Globus pallidus (tissue), 1 donor: ENCODE measurements around the gene PLEKHG2.

Experiments
- DNase-seq: peaks from one replicate; pipeline ENCODE4 v3.0.0-alpha.2; 2015; ENCODE audit warnings: low spot score

PLEKHG2 gene

GRCh38 chr19:39422020-39422419 lies 9.6 kb downstream of the PLEKHG2 start:
- no peak for DNase-seq

GRCh38 chr19:39423258-39424086 lies 11.0 kb downstream of the PLEKHG2 start:
- DNase-seq = no peak

- no peak for DNase-seq
Measured at GRCh38 chr19:39424934-39425333, 12.5 kb downstream of the PLEKHG2 start.

GRCh38 chr19:39425744-39426143 lies 13.3 kb downstream of the PLEKHG2 start:
- DNase-seq = no peak

GRCh38 chr19:39426170-39426569 lies 13.7 kb downstream of the PLEKHG2 start:
- DNase-seq = no peak

GRCh38 chr19:39427707-39428106 lies 15.2 kb downstream of the PLEKHG2 start:
- DNase-seq = no peak

GRCh38 chr19:39428283-39429112 lies 16.0 kb downstream of the PLEKHG2 start:
- no peak for DNase-seq

GRCh38 chr19:39430675-39431593 lies 18.5 kb downstream of the PLEKHG2 start:
- no peak for DNase-seq

- DNase-seq = no peak
Measured at GRCh38 chr19:39432677-39433025, 20.2 kb downstream of the PLEKHG2 start.

- no peak for DNase-seq
Measured at GRCh38 chr19:39433480-39434079, 21.1 kb downstream of the PLEKHG2 start.

GRCh38 chr19:39434123-39435076 lies 21.9 kb downstream of the PLEKHG2 start:
- DNase-seq = no peak

- DNase-seq = peak; percentile 98
Measured at GRCh38 chr19:39435499-39436349, 23.3 kb downstream of the PLEKHG2 start, which contains the start of gene RPS16. TSS of gene RPS16 (minus strand) at chr19:39435949. CDS start at chr19:39435895, 54 bp downstream.

- DNase-seq = no peak
Measured at GRCh38 chr19:39436350-39436716, 23.9 kb downstream of the PLEKHG2 start.

- no peak for DNase-seq
Measured at GRCh38 chr19:39438270-39438934, 25.9 kb downstream of the PLEKHG2 start.

GRCh38 chr19:39444598-39445195 lies 32.2 kb downstream of the PLEKHG2 start:
- no peak for DNase-seq

GRCh38 chr19:39445196-39446111 lies 33.0 kb downstream of the PLEKHG2 start, which contains the start of gene SUPT5H:
TSS of gene SUPT5H (plus strand) at chr19:39445582. CDS start at chr19:39445891, 309 bp downstream.
- DNase-seq = peak; percentile 94

- DNase-seq = no peak
Measured at GRCh38 chr19:39446365-39447084, 34.1 kb downstream of the PLEKHG2 start.
